ENCODE results near the gene CCDC157.

The CCDC157 gene

GRCh38 chr22:30381264-30381663, 24.5 kb downstream of the CCDC157 start:
- Histone ChIP-seq H3K4me3 (ENCODE audit: low read length) (no peak overlapping the region), H3K9me2 (replicated peaks; ENCODE audit: control insufficient read depth, low read length) (no peaks in the 10 kb centered on the region), H3K9me3 (ENCODE audit: control insufficient read depth, insufficient read depth, low read length) (no peaks in the 10 kb centered on the region), H3F3A (ENCODE audit: control insufficient read depth, insufficient read depth) (no peaks in the 10 kb centered on the region), H3K27me3 (ENCODE audit: control insufficient read depth, low read length) (no peaks in the 10 kb centered on the region), H3K4me1 (ENCODE audit: control insufficient read depth, low read length) (no peaks in the 10 kb centered on the region), H3K4me2 (ENCODE audit: low read length) (no peak overlapping the region), H3K27ac (ENCODE audit: low read depth, low read length) (no peak overlapping the region), H3K36me3 (ENCODE audit: control insufficient read depth, low read length) (no peaks in the 10 kb centered on the region), H4K20me1 (ENCODE audit: control insufficient read depth, insufficient read depth, low read depth, low read length) (no peaks in the 10 kb centered on the region), H3K79me2 (ENCODE audit: control insufficient read depth, low read length) (no peaks in the 10 kb centered on the region)
- TF ChIP-seq, protein P1, sequence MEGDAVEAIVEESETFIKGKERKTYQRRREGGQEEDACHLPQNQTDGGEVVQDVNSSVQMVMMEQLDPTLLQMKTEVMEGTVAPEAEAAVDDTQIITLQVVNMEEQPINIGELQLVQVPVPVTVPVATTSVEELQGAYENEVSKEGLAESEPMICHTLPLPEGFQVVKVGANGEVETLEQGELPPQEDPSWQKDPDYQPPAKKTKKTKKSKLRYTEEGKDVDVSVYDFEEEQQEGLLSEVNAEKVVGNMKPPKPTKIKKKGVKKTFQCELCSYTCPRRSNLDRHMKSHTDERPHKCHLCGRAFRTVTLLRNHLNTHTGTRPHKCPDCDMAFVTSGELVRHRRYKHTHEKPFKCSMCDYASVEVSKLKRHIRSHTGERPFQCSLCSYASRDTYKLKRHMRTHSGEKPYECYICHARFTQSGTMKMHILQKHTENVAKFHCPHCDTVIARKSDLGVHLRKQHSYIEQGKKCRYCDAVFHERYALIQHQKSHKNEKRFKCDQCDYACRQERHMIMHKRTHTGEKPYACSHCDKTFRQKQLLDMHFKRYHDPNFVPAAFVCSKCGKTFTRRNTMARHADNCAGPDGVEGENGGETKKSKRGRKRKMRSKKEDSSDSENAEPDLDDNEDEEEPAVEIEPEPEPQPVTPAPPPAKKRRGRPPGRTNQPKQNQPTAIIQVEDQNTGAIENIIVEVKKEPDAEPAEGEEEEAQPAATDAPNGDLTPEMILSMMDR (IDR thresholded peaks at IDR 0.05; ENCODE audit: low read depth, low read length, poor library complexity, severe bottlenecking): no peak
- no peak for TF ChIP-seq EZH2phosphoT487 (IDR thresholded peaks at IDR 0.05; ENCODE audit: borderline replicate concordance, low read length)

GRCh38 chr22:30382340-30382739, 25.5 kb downstream of the CCDC157 start:
- TF ChIP-seq, protein P1 (IDR thresholded peaks at IDR 0.05; ENCODE audit: low read depth, low read length, poor library complexity, severe bottlenecking): no peak
- TF ChIP-seq EZH2phosphoT487 (IDR thresholded peaks at IDR 0.05; ENCODE audit: borderline replicate concordance, low read length): no peak
- Histone ChIP-seq H3K27ac (ENCODE audit: low read depth, low read length) (no peak overlapping the region), H3K27me3 (ENCODE audit: control insufficient read depth, low read length) (no peaks in the 10 kb centered on the region), H3K4me1 (ENCODE audit: control insufficient read depth, low read length) (peaks cover 4% of the 10 kb centered on the region; the same call in 1 of the 2 replicates), H3K9me3 (ENCODE audit: control insufficient read depth, insufficient read depth, low read length) (no peaks in the 10 kb centered on the region), H3K79me2 (ENCODE audit: control insufficient read depth, low read length) (no peaks in the 10 kb centered on the region), H3K4me2 (ENCODE audit: low read length) (no peak overlapping the region), H4K20me1 (ENCODE audit: control insufficient read depth, insufficient read depth, low read depth, low read length) (no peaks in the 10 kb centered on the region), H3K4me3 (ENCODE audit: low read length) (no peak overlapping the region), H3K36me3 (ENCODE audit: control insufficient read depth, low read length) (no peaks in the 10 kb centered on the region), H3F3A (ENCODE audit: control insufficient read depth, insufficient read depth) (no peaks in the 10 kb centered on the region), H3K9me2 (replicated peaks; ENCODE audit: control insufficient read depth, low read length) (no peaks in the 10 kb centered on the region)

GRCh38 chr22:30383061-30383460, 26.3 kb downstream of the CCDC157 start:
- Histone ChIP-seq H3F3A (ENCODE audit: control insufficient read depth, insufficient read depth) (no peaks in the 10 kb centered on the region), H3K9me2 (replicated peaks; ENCODE audit: control insufficient read depth, low read length) (no peaks in the 10 kb centered on the region), H3K4me2 (ENCODE audit: low read length) (no peak overlapping the region), H3K79me2 (ENCODE audit: control insufficient read depth, low read length) (no peaks in the 10 kb centered on the region), H4K20me1 (ENCODE audit: control insufficient read depth, insufficient read depth, low read depth, low read length) (no peaks in the 10 kb centered on the region), H3K4me3 (ENCODE audit: low read length) (no peak overlapping the region), H3K27ac (ENCODE audit: low read depth, low read length) (no peak overlapping the region), H3K27me3 (ENCODE audit: control insufficient read depth, low read length) (no peaks in the 10 kb centered on the region), H3K4me1 (ENCODE audit: control insufficient read depth, low read length) (peaks cover 8% of the 10 kb centered on the region), H3K36me3 (ENCODE audit: control insufficient read depth, low read length) (no peaks in the 10 kb centered on the region), H3K9me3 (ENCODE audit: control insufficient read depth, insufficient read depth, low read length) (no peaks in the 10 kb centered on the region)
- TF ChIP-seq, protein P1 (IDR thresholded peaks at IDR 0.05; ENCODE audit: low read depth, low read length, poor library complexity, severe bottlenecking): no peak
- TF ChIP-seq EZH2phosphoT487 (IDR thresholded peaks at IDR 0.05; ENCODE audit: borderline replicate concordance, low read length): no peak

All from DOHH2 (cell line).